HG03575 (cell line): ENCODE results near the gene PDZD2.
"Not testable (repeated sequence)": the region's sequence is repeated elsewhere in the genome, so short reads cannot be mapped to it uniquely, and the experiment has no call there.

ENCODE experiments used
- ATAC-seq: cut with Tn5 transposase; IDR thresholded peaks from one replicate; pipeline ENCODE4 v1.9.1; 2021; ENCODE audit not compliant: unreplicated experiment, insufficient number of reproducible peaks, low FRiP score; ENCODE audit errors: extremely low read depth

The PDZD2 gene

DNA sequence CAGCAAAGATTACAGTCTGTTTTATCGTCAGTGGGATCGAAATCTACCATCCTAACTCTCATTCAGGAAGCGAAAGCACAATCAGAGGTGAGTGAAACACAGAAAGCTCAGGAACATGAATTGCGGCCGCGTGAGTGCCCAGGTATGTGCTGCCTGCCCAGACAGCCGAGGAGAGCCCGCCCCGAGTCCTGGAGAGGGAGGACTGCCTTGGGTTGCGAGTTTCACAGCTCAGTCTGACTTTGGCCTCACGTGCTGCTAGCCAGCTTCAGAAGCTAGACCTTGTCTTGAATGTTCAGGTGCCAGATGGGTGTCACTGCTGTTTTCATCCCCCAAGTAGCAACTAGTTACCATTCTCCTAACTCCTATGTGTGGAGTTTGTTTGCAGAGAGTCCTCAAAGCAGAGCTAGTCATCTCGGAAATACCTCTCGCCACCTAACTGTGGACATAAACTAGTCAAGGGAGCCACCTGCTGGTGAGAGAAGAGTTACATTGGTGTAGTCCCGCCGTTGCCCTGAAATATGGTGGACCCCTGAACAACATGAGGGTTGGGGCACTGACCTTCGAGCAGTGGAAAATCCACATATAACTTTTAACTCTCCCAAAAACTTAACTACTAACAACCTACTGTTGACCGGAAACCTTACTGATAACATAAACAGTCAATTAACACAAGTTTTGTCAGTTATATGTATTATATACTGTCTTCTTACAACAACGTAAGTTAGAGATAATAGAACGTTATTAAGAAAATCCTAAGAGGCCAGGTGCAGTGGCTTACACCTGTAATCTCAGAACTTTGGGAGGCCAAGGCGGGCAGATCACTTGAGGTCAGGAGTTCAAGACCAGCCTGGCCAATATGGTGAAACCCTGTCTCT, 454.2 kb downstream of the PDZD2 start:
- peak; percentile 97 for ATAC-seq

DNA sequence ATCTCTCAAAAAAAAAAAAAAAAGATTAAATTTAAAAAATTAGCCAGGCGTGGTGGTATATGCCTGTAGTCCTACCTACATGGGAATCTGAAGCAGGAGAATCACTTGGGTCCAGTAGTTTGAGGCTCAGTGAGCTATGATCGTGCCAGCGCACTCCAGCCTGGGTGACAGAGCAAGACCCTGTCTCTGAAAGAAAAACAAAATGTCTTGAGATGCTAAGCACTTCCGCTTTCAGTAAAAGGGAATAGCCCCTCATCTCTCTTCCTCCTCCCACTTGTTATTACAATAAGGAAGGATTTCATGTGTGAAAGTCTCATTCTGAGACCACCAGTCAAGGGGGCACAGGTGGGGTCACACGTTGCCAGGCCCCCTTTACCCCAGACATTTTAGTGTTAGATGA, 455.8 kb downstream of the PDZD2 start:
- no peak for ATAC-seq

DNA sequence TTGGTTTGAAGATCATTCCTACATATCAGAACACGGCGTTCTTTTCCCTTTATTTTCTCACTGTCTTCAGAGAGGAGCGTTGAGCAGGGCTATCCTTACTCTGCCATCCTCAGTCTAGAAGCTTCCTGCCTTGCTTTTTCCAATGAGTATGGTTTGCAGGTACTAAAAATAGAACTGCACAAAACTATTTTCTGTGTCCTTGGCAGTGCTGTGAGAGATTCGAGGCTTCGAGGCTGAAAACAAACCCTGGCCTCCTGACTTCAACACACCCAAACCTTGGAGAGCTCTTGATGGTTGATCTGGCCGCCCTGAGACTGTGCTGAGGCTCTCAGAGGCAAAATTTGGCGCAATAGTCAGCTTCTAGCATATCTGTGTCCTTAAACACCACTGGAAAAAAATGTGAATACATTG, 456.3 kb downstream of the PDZD2 start:
- no peak for ATAC-seq

DNA sequence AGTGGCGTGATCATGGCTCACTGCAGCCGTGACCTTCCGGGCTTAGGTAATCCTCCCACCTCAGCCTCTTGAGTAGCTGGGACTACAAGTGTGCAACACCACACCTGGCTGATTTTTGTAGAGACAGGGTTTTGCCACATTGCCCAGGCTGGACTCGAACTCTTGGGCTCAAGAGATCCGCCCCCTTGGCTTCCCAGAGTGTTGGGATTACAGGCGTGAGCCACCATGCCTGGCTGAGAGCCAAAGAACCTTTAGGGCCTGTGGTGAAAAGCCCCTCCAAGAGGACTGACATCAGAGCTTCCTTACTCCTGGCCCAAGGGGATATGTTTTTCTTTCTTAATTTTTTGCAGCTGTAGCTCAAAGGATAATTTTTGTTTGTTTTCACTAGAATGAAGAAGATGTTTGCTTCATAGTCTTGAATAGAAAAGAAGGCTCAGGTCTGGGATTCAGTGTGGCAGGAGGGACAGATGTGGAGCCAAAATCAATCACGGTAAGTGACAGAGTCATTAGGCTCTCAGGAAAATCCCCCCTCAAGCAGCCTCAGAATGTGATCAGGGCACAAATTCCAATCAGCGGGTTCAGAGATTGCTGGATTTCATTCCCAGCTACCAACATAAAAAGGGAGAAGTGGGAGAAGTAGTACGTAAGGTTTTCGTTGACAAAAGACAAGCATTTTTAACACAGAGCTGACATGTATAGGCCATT, 458.1 kb downstream of the PDZD2 start:
- no peak for ATAC-seq

DNA sequence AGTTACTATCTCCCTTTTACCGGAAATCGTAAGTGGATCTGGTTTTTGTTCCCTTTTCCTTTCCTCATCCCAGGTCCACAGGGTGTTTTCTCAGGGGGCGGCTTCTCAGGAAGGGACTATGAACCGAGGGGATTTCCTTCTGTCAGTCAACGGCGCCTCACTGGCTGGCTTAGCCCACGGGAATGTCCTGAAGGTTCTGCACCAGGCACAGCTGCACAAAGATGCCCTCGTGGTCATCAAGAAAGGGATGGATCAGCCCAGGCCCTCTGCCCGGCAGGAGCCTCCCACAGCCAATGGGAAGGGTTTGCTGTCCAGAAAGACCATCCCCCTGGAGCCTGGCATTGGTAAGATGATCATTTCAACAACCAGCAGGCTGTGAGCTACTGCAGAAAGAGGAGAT, 459.4 kb downstream of the PDZD2 start:
- ATAC-seq, result no peak

DNA sequence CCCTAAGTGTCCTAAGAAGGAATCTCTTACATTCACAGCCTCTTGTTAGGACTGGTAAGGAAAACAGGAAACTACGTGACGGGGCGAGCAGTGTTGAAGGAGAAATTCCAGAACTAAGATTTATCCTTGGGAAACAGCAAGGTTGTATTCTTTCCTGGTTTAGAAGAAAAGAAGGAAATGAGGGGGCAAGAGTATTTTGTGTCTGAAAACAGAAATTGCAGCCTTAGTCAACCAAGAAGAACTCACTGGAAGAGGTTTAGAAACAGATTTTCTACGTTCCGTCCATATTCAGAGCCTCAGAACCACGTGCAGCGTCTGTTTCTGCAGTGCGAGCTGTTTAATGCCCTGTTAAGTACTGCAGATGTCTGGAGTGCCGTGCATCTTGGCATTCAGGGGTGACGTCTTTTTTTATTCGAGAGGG, 460.0 kb downstream of the PDZD2 start:
- no peak for ATAC-seq

DNA sequence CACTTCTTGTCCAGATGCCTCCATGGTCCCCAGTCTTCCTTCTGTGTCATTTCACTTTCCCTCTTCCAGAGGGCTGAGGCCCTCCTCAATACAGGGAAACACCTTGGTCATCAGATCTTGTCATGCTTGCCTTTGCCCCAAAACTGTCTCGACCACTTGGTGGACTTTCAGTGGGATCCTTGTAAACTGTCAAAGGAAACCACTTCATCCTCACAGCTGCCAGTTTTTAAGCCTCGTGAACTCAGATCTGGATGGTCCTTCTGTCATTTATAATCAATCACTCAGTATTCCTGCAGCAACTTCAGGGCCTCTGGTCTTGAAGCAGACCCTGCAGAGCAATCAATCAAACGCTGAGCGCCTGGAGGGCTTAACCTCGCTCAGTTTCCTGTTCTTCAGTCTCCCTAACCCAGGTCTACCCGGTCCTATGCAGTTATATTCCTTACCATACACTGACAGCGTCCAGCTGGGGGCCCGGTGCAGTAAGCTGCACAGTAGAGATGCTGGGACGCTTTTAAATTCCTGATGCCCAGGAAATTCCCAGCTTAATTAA, 460.6 kb downstream of the PDZD2 start:
- no peak for ATAC-seq

DNA sequence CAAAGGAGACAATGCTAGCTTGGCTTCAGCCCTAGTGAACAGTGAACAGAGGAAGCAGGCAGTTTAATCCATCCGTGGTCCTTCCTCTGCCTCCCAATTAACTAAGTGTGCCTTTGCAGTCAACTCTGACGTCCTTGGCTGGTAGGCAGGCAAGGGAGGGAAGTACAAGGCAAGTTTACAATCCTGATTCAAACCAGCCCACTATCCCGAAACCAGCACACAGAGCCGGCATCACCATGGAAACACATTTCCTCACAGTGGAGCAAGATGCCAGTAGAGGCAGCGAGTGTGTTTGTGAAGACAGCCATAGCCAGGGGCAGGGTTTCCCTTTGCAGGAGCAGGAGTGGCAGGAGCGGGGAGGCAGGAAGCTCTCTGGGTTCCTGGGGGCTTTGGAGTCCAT, 461.3 kb downstream of the PDZD2 start:
- ATAC-seq, result no peak

DNA sequence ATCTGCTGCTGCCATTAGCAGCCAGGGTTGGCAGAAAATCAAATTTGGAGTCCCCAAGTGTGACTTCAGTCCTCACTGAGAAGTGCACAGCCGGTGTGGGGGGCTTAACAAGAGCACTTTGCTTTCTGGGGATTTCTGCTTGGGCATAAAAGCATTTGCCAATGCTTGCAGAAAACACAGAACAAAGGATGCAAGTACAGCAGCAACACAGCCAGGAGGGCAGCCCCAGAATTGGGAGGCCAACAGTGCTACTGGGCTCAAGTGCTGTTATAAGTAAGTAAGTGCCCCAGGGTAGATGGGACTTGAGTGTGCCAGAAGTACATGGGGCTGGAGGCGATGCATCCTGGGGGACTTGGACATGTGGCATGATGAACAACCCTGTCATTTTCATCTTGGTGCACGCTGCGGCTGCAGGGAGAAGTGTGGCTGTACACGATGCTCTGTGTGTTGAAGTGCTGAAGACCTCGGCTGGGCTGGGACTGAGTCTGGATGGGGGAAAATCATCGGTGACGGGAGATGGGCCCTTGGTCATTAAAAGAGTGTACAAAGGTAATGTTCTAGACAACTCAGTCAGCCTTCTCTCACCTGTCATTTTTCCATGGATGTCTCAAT, 461.9 kb downstream of the PDZD2 start:
- no peak for ATAC-seq

DNA sequence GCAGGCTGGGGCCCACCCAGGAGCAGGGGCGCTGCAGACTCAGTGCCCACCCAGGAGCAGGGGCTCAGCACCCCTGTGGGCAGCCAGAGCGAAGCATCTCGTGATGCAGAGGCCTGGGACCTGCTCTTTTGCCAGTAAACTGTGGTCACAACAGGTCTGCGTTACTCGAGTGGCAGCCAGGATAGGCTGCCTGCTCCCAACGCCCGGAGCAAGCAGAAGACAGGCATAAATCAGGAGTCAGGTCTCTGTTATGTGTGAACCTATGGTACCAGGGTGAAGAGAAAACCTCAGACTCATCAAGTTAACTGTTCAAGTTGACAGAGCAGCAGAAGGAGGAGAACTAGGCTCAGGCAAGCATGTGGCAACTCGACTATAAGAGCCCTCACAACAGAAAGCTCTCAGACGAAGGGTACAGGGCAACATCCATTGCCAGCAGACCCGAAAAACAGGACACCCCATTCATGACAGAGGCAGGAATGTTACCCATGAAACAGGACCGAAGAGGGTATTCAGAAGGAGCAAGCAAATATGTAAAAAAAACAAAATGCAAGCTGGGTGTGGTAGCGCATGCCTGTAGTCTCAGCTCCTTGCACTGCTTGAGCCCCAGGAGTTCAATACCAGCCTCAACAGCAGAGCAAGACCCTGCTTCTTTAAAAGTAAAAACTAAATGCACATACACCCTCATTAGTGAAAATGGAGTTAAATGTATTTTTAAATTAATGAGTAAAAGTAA, 463.5 kb downstream of the PDZD2 start:
- ATAC-seq, result no peak

DNA sequence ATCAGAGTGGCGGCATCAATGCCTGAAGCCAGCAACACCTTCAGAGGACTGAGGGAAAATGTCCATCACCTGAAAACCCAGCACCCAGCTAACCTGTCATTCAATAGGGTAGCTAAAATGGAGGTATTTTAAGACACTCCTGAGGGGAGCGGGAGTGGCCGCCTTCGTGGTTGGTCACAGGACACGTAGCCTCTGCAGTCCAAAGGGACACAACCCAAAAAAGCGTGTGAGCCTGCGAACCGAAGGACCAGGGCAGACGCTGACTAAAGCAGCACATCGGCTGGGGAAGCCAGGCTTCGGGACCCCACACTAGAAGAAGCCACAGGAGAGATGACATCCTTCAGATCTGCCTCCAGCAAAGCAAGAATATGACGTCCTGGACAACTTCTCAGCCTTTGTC, 464.6 kb downstream of the PDZD2 start:
- ATAC-seq, result no peak

DNA sequence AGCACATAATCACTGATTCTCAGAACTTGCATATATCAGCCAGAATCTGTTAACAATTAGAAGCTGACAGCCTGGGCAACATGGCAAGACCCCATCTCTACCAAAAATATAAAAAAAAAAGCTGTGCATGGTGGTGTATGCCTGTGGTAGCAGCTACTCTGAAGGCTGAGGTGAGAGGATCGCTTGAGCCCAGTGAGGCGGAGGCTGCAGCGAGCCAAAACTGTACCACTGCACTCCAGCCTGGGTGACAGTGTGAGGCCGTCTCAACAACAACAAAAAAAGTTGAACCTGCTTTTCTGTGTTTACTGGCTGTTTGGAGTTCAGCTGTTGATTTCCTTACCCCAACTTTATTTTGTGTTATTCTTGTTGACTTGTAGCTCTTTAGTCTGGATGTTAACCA, 468.4 kb downstream of the PDZD2 start:
- no peak for ATAC-seq

DNA sequence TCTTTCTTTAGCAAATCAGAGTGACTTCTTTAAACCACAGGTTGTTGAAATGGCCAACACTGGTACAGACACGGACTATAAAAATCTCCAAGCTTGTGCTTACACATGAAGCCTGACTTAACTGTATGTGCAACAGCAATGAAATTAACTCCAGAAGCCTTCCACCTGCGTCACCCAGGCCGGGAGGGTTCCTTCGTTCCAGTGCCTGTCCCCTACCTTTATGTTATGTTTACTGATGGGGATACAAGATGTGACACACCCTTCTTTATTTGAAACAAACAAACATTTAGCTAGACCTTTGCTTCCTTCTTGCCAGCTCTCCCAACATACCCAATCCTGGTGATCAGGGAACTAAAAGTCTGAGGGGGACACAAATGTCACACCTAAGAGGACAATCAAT, 469.2 kb downstream of the PDZD2 start:
- no peak for ATAC-seq

DNA sequence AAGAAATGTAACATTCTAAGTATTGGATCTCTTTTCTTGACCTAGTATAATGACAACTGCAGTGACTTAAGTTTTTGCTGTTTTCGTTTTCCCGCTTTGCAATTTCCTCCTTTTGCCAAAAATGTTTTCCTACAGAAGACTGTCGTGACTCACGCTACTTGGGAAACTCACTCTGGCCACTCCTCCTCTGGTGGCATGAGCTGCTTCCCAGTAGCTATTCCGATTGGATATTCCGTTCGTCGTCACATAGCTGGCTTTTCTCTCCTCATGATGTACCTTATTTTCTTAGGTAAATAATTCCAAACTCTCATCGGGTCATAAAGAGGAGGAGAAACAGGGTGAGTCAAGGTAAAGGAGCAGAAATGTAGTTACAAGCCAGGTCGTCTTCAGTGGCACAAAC, 470.3 kb downstream of the PDZD2 start:
- no peak for ATAC-seq

DNA sequence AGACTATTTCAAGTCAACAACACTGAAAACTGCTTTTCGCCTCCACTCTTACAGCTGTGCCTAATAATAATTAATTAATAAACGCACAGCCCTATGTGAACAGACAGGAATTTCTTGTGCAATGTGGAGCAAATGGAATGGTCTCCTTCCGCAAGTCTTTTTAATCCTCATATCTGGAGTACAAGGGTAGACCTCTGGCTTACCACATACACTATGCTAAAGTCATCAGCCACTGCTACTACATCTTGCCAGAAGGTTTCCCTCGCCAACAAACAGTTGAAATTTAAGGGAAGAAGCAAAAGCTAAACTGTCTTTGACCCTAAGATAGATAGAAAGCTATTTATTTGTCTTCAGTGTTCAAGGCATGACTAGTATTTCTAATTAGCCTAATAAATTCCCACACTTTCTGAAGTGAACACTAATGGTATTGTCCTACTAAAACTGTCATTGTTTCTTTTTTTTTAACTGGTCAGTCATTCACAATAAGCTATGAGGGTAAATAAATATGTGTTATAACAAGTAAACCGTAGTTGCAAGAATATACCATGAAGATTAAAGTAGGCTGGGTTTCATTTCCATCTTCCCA, 471.3 kb downstream of the PDZD2 start:
- no peak for ATAC-seq

DNA sequence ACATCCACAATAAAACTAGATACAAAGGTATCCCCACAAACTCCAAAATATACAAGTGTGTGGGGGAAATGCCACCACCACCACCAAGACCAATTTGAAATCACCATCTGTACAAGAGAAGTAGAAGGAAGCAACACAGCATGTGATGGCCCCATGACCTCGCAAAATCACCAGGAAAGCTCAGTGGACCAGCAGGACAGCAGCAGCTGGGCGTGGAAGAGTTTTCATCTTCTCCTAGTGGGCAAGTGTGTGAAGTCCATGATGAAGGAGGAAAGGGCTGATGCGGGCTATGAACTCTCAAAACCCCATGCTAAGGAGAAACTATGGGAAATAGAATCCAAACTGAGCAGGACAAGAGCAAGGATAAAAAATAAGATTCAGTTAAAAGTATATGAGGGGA, 477.1 kb downstream of the PDZD2 start:
- ATAC-seq, result no peak

DNA sequence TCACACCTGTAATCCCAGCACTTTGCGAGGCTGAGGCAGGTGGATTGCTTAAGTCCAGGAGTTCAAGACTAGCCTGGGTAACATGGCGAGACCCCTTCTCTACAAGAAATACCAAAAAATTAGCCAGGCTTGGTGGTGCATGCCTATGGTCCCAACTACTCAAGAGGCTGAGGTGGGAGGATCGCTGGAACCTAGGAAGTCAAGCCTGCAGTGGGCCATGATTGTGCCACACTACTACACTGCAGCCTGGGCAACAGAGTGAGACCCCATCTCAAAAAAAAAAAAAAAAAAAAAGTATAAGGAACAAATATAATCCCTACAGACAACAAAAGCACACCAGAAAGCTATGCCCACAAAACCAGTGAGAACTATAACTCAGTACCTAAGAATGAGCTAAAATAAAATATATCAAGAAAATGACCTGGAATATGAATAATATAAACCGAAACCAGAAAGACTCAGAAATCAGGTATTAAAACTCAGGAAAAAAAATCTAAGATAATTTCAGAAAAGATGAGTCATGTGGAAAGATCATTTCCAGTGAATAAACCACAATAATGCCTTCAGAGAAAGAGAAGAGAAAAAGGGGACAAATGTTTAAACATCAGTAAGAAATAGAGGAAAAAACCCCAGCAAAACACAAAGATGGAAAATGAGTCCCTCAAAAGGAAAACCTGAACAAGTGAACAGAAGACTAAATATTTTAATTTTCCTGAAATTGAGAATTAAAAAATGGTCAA, 477.8 kb downstream of the PDZD2 start:
- ATAC-seq, result no peak

DNA sequence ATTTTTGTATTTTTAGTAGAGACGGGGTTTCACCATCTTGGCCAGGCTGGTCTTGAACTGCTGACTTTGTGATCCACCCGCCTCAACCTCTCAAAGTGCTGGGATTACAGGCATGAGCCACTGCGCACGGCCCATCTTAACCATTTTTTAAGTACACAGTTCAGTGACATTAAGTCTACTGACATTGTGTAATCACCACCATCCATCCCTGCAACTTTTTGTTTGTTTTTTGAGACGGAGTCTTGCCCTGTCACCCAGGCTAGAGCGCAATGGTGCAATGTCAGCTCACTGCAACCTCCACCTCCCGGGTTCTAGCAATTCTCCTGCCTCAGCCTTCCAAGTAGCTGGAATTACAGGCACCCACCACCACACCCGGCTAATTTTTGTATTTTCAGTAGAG, 480.0 kb downstream of the PDZD2 start:
- not testable (repeated sequence) for ATAC-seq
